Erythroblast (primary cell): ENCODE data around the gene CDC42BPG.
A peak's percentile ranks its signal among the peaks of the same experiment; 100 is the strongest.

ENCODE experiments used
- DNase-seq, 2 experiments: peaks; one replicate each; lab custom pipeline; 2025; lab: John Stamatoyannopoulos, UW
- GATA1 ChIP-seq: IDR thresholded peaks from 2 replicates; pipeline ENCODE4 v1.6.1; 2011; ENCODE audit warnings: low read depth, mild to moderate bottlenecking, control low read depth, low read length, moderate library complexity
- POLR2A ChIP-seq: IDR thresholded peaks from 2 replicates; pipeline ENCODE4 v1.6.1; 2011; ENCODE audit warnings: mild to moderate bottlenecking, low read length

Gene CDC42BPG

DNA sequence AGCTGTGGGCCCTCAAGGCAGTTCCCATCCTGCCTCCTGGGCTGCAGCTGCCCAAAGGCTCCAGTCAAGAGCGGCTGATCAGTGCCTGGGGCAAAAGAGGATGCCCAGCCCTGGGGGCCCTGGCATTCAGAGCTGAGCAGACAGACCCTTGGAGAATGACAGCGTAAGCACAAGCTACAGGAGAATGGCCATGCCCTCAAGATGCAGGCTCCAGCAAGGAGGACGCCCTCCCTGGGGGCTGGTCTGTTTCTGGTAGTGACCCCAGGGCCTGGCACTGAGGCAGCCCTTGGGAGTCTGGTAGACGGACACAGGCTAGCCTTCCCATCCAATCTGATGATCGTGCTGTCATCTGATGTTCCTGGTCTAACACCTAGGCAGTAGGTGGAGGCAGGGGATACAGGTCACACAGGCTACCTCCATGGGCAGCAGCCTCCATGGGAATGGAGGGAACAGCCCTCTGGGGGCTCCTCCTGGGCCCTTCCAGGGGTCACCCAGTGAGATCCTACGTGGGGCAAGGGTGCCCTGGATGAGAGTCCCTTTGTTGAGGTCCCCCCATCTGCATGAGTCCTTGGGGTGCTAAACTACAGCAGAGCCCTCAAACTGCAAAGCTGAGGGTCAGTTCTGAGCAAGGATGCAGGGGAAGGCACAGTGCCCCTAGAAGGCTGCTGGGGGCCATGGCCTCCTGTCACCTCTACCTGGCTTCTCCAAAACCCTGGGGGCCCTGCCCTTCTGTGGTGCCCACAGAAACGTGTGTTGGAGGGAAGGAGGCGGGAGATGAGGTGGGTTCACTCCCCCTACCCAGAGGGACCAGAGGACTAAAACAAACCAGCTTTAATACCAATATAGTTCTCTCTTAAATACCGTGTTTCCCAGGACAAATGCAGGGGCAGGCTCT, 55.9 kb downstream of the CDC42BPG start:
- TF ChIP-seq POLR2A (no peak), GATA1 (no peak)
- no peak for DNase-seq

DNA sequence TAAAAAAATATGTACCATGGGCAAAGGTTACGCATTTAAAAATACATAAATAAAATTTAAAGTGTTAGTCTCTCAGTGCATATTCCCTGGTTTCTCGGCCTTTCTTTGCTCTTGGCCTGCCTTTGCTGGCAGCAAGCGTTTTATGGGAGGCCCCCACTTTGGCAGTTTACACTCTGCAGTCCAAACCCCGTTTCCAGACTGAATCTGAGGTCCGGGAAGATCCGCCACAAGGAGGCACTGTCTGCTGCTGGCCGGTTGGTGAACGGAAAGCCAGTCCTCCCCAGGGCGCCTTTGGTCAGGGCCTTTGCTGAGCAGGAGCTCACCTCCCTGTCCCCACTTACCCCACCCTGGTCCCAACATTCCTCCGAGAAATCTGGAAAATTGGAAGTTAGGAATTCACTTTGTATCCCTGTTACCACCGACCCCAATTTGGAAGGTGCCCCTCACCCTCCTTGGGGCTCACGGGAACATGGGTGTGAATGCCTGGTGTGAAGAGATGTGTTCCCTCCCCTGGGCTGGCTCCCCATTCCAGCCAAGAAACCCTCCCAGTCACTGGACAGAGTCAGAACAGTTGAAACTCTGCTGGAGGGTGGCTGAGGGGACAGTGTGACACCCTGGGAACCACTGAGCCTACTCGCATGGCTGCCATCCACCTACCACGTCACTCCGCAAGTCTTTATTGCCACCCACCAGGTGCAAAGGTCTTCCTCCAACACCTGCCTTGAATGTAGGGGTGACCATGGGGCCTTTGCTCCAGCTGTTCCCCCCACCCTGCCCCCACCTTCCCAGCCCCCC, 56.7 kb downstream of the CDC42BPG start:
- peak; percentile 75 to 83 for DNase-seq
- no peak for TF ChIP-seq POLR2A
- no peak for TF ChIP-seq GATA1

DNA sequence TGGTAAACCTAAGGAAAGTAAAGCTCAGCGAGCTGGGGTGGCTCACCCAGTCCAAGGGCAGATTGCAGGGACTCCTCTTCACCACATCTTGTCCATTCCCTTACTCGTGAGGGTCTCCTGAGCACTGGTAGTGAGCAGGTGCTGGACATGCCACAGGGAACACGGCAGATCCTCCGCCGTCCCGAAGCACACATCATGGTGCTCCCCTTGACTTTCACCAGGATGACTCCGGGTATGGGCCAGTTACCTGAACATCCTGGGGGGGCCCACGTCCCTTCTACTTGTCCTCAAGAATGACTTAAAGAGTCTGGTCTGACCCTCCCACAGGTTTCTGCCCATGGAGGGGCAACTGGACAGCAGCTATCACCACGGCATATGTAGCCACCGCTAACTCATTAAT, 58.1 kb downstream of the CDC42BPG start:
- TF ChIP-seq POLR2A (no peak), GATA1 (no peak)
- no peak for DNase-seq

DNA sequence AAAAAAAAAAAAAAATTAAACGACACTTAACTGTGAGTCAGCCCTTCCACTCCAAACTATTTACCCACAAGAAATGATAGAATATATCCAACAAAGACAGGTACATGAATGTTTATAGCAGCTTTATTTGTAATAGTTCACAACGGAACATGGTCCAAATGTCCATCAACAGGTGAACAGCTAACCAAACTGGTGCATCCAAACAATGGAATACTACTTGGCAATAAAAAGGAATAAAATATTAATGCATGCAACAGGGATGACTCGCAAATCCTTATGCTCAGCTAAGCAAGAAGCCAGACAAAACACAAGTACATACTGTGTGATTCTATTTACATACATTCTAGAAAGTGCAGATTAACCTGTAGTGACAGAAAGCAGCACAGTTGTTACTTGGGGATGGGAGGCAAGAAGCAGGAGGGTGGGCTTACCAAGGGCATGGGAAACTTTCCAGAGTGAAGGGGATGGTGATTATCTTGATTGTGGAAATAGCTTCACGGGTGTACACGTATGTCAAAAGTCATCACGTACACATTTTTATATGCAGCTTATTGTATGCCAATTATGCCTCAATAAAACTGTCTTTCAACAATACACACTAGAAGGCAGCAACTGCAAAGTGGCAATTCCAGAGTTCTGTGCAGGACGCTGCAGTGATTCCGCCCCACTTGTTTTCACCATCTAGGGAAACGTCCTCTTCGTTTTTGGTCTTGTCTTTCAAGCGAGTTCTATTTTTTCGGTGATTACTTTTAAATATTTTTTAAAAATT, 59.5 kb downstream of the CDC42BPG start:
- DNase-seq: no peak
- TF ChIP-seq GATA1 (no peak), POLR2A (no peak)

DNA sequence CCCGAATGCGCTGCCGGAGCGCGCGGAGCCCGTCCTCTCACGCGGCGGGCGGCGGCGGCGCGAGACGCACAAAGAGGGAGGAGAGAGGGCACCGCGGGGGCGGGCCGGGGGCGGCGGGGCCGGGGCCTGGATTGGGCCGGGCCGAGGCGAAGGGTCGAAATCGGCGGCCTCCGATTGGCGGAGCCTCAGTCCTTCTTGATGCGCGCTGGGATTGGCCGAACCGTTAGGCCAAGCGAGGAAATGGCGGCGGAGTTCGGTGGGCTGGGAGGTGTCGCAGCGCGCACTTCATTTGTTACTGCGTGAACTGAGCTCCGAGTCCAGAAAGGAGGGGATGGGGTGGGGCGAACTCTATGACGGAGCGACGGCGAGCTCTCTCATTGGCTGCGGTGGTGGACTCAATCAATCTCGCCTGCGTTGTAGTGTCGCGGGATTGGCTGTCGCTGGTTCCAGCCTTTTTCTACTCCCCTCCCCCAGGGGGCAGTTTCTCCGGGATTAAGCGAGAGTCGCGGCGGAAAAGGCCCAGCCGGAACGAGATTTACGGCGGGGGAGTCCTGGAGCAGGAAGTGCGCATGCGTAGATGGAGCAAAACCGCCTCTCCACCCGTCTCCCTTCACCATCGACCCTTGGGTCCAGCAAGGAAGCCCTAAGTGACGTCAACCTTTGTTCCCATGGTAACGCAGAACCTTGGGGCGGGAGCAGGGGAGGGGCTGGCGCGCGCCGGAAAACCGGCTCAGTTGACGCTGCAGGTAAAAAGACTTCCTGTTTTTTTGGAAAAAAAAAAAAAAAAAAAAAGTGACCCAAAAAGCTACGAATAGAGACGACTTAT, 65.8 kb downstream of the CDC42BPG start, which contains the start of gene SF1:
TSS of gene SF1 (minus strand) at position 70 of the 826 bp plus-strand sequence. CDS start 150 bp downstream, outside the sequence.
- TF ChIP-seq POLR2A (peak; percentile 85), GATA1 (no peak)
- peak; percentile 100 for DNase-seq

DNA sequence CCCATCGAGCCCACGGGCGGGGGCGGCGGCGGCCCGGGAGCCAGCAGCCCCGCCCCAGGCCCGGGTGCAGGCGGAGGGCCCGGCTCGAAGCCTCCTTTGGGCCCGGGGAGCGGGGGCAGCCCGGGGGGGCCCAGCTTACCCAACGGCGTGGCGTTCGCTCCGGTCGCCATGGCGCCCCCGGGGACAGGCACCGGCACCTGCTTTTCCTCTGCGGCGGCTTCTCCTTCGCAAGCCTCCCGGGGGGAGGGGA, 66.3 kb downstream of the CDC42BPG start:
- no peak for DNase-seq

DNA sequence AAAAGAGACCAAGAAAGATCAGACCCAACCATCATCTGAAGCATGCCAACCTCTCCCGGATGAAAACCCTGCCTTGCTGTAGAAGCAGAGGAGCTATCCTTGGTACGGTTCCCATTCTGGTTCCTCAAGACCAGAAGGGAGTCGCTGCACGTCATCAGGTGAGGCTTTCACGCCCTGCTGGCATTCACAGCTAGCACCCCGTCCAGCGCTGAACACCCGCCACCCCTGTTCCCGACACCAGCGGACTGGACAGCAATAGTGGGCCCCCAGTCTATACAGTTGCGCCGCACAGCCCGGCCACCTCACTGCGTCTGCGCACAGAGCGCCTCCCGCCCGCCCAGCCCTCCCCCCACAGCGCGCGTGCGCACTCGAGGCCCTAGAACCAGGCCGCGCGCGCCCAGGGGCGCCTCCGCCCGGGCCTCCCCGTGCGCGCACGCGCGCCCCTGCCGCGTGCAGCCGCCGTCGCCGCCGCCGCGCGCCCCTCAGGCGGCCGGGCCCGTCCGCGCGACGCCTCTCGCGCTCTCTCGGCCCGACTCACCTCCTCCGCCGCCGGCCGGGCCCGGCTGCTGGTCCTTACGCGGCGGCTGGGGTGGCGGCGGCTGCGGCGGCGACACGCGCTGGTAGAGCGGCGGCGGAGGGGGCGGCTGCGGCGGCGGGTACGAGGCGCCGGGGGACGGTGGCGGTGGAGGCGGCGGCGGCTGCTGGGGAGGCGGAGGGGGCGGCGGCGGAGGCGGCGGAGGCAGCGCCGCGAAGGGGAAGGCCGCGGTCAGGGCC, 66.8 kb downstream of the CDC42BPG start:
- peak; percentile 91 to 96 for DNase-seq

More for the DNA sequence above, 66.3 kb downstream of the CDC42BPG start:
- TF ChIP-seq POLR2A (no peak), GATA1 (no peak)

DNA sequence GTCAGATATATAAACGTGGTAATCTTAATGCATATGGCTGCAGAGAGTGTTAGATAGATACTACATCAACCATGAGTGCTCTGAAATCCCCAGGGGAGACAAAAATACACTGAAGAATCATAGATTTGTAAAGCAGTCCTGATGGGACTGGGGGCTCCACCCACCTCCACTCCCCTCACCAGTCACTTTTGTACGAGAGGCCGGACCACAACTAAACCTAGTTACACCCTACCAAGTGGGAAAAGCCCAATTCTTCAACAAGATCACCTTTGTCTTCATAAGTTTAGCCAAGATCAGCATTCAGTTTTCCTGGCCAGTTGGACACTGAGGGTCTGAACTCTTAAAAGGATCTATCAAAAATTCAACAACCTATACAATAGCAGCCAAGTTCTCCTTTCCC, 67.6 kb downstream of the CDC42BPG start:
- peak in 1 of 2 experiments; percentile 43 for DNase-seq
- TF ChIP-seq POLR2A (no peak), GATA1 (no peak)

More for the DNA sequence above, 66.8 kb downstream of the CDC42BPG start:
- TF ChIP-seq POLR2A (no peak), GATA1 (no peak)

DNA sequence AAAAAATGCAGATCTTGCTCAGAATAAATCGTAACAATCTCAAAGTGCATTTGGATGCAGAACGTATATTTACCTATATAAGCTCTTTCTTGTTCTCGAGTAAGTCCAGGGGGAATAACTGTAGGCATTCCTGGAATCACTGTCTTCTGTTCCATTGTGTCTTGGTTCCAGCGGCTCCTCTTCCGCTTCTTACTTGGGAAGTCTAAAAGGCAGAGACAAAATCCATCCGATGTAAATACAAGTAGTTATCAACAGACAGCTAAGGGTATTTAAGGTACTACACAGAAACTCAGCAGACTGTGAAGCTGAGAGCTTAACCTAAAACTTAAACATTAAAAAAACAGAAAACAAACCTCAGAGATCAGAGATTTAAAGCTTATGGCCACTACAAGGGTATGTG, 68.0 kb downstream of the CDC42BPG start:
- TF ChIP-seq POLR2A (no peak), GATA1 (no peak)

DNA sequence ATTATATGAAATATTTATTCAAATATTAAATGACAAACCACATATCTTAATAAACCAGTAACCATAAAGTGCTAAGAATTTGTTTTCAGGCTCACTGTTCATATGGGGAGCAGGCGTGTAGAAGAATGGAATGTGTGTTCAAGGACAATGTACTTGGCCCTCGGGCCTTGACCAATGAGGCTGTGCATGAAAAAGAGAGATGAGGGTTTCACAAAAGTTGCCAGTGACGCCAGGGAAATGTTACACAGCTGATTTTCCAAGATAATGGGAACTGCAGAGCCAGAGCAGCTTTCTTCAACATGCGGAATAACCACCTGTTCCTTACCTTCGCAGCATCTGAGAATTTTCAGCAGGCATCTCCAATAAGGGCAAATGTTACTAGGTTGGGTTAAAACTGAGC, 70.3 kb downstream of the CDC42BPG start:
- no peak for DNase-seq
- TF ChIP-seq POLR2A (no peak), GATA1 (no peak)

More for the DNA sequence above, 68.0 kb downstream of the CDC42BPG start:
- DNase-seq: no peak
